ENCODE results near the gene SGCD. TPM values are rescaled to one million over a fixed set of nuclear protein-coding genes. Genes with fewer than 3 reads are reported as not detected.

The SGCD gene
- total RNA-seq, 2 experiments from 2014 or later = not detected

GRCh38 chr5:156522651-156523529 lies 195.9 kb downstream of the SGCD start:
- Mint-ChIP-seq H3K4me3 (no peak overlapping the region), H3K4me1 (no peaks in the 10 kb centered on the region), H3K36me3 (peaks cover 2% of the 10 kb centered on the region), H3K27me3 (peaks cover 9% of the 10 kb centered on the region), H3K27ac (no peak overlapping the region), H3K9me3 (peaks cover 20% of the 10 kb centered on the region)
- no peak for DNase-seq

DNA sequence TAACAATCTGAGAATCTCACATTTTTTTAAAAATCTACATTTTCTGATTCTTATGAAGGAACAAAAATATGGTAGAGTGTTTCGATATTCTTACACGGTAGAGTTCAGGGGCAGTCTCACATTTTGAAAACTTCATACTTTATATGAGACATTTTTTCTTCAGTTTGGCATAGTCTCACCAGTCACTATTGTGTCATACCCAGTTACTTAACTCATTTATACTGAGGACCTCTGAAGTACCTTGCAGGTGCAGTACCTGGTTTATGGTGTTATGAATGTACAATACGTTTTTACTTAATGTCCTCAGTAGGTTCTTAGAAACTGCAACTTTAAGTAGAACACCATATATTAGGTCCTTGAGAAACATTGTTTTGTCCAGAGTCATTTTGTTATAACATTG lies 196.6 kb downstream of the SGCD start:
- H3K4me3 Mint-ChIP-seq = no peak overlapping the region
- no peaks in the 10 kb centered on the region for H3K4me1 Mint-ChIP-seq
- H3K27ac Mint-ChIP-seq = no peak overlapping the region
- peaks cover 13% of the 10 kb centered on the region for H3K9me3 Mint-ChIP-seq
- DNase-seq = no peak
- H3K27me3 Mint-ChIP-seq = peaks cover 6% of the 10 kb centered on the region
- H3K36me3 Mint-ChIP-seq = no peaks in the 10 kb centered on the region

DNA sequence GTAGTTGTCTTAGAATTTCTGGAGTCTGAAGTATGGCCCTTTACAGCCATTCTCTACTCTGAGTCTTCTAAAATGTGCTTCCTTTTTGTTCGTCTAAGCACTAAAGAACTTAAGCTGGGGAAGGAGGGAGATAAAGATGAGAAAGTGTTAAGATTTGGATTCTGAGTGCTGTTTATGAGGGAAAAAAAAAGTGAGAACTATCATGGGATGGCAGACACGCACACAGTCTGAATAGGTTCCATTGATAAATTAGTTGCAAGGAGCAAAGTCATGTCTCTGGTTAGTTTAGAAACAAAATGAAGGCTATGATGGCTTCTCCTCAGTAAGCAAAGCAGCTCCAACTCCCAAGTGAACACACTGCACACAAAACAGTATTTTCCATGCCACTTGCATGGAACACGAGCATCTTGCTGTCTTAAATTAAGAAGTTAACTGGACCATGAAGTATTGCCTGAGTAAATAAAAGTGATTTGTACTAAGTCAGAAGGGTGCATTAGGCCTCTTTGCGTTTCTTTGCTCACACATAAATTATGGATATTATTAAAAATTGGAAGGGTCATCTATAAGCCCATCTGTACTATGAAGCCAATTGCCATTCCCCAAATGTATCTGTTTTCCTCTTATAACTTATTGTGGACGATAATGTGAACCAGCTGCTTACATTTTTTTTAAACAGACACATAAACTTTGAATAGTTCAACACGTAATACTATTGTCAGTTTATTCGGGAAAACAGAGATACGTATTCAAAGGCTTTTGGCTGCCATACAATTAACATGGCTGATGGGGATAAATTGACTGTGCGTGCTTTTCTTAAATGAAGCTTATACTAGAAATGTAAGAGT lies 199.3 kb downstream of the SGCD start:
- Mint-ChIP-seq H3K27ac (no peak overlapping the region), H3K4me1 (no peaks in the 10 kb centered on the region), H3K27me3 (peaks cover 5% of the 10 kb centered on the region), H3K4me3 (no peak overlapping the region), H3K9me3 (peaks cover 4% of the 10 kb centered on the region), H3K36me3 (no peaks in the 10 kb centered on the region)
- no peak for DNase-seq

GRCh38 chr5:156527611-156528010 lies 200.6 kb downstream of the SGCD start:
- Mint-ChIP-seq H3K4me1 (no peaks in the 10 kb centered on the region), H3K27me3 (peaks cover 5% of the 10 kb centered on the region), H3K9me3 (no peaks in the 10 kb centered on the region), H3K27ac (no peak overlapping the region), H3K36me3 (no peaks in the 10 kb centered on the region), H3K4me3 (no peak overlapping the region)
- DNase-seq = no peak

- no peaks in the 10 kb centered on the region for H3K36me3 Mint-ChIP-seq
- H3K27me3 Mint-ChIP-seq = peaks cover 5% of the 10 kb centered on the region
- no peak overlapping the region for H3K27ac Mint-ChIP-seq
- H3K4me3 Mint-ChIP-seq = no peak overlapping the region
- DNase-seq = no peak
- H3K4me1 Mint-ChIP-seq = no peaks in the 10 kb centered on the region
- H3K9me3 Mint-ChIP-seq = no peaks in the 10 kb centered on the region
These were observed 201.7 kb downstream of the SGCD start for GRCh38 chr5:156528673-156529072.

DNA sequence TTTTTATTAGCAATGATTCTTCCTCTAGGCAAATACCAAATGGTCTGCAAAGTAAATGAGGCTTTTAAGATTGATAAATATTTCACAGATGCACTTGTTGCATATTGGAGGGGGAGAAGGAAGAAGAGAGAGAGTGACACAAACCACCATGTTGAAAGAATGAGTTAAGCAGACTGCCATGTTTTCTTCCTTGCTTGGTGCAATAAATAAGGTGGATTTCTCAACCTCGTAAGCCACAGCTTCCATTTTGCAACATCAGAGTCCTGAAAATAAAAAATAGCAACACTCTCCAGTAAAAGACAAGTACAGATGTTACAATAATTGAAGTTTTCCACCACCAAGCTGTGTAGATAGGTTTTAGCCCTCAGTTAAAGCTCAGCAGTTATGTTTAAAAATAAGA lies 202.9 kb downstream of the SGCD start:
- Mint-ChIP-seq H3K9me3 (no peaks in the 10 kb centered on the region), H3K27me3 (peaks cover 5% of the 10 kb centered on the region), H3K36me3 (no peaks in the 10 kb centered on the region), H3K4me3 (no peak overlapping the region), H3K27ac (no peak overlapping the region), H3K4me1 (no peaks in the 10 kb centered on the region)
- DNase-seq = no peak

DNA sequence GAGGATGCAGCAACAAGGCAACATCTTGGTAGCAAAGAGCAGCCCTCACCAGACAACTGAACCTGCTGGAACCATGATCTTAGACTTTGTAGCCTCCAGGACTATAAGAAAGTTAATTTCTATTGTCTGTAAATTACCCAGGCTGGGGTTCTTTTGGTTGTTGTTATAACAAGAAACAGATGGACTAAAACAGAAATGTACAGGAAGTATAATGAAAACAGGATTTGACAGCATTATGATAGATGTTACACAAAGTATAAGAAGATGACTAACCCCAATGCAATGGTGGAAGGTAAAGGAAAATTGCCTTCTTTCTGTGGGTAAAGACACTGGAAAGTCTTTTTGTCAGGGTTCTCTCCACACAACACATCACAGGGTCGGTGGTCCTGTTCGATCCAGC lies 204.2 kb downstream of the SGCD start:
- Mint-ChIP-seq H3K27me3 (peaks cover 5% of the 10 kb centered on the region), H3K9me3 (no peaks in the 10 kb centered on the region), H3K4me3 (no peak overlapping the region), H3K27ac (no peak overlapping the region), H3K4me1 (no peaks in the 10 kb centered on the region), H3K36me3 (no peaks in the 10 kb centered on the region)
- no peak for DNase-seq

DNA sequence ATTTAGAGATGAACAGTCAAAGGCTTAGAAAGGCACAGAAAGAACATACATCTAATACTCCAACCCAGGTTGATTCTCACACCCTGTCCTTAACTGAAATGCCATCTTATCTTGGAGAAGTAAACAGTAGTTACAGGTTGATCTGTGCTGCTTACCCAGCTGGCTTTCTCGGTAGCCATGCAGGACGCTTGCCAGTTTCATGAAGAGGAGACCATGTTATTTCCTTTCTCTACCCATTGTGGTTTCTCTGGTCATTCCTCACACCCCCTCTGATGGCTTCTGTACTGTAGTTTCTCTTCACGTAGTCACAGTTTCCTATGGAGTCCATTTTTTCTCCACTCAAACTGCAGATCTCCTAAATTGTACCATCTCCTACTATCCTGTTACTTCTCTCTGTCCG lies 206.0 kb downstream of the SGCD start:
- no peaks in the 10 kb centered on the region for H3K4me1 Mint-ChIP-seq
- no peak overlapping the region for H3K4me3 Mint-ChIP-seq
- DNase-seq = no peak
- H3K27me3 Mint-ChIP-seq = peaks cover 10% of the 10 kb centered on the region
- H3K27ac Mint-ChIP-seq = no peak overlapping the region
- no peaks in the 10 kb centered on the region for H3K36me3 Mint-ChIP-seq
- no peaks in the 10 kb centered on the region for H3K9me3 Mint-ChIP-seq

GRCh38 chr5:156534085-156534484 lies 207.1 kb downstream of the SGCD start:
- Mint-ChIP-seq H3K4me3 (no peak overlapping the region), H3K36me3 (no peaks in the 10 kb centered on the region), H3K27ac (no peak overlapping the region), H3K4me1 (no peaks in the 10 kb centered on the region), H3K27me3 (peaks cover 15% of the 10 kb centered on the region), H3K9me3 (no peaks in the 10 kb centered on the region)
- no peak for DNase-seq

DNA sequence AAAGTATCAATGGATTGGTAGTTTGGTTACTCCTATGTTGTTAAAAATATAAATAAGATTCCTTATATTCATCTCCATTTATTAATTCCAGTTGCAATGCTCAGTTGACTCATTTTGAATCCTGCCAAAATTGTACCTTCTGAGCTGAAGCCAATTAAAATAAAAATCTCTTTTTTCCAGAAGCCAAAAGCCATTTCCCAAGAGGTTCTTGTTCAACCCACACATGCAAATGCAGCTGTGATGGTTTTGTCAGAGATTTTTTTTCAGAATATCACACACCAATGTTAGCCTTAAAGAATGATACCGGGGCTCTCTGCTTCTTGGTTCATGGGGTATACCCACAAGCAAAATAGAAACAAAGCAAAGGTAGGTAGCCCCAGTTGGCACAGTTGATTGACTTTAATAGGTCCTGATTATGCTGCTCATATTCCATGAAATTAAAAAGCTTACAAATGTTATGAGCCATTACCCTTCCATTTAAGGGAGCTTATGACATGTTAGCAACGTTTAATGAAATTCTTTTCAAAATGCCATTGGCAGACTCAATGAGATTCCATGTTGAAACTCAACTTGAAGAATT lies 208.0 kb downstream of the SGCD start:
- H3K27me3 Mint-ChIP-seq = peaks cover 15% of the 10 kb centered on the region
- H3K4me3 Mint-ChIP-seq = no peak overlapping the region
- DNase-seq = no peak
- H3K4me1 Mint-ChIP-seq = no peaks in the 10 kb centered on the region
- no peaks in the 10 kb centered on the region for H3K9me3 Mint-ChIP-seq
- no peaks in the 10 kb centered on the region for H3K36me3 Mint-ChIP-seq
- H3K27ac Mint-ChIP-seq = no peak overlapping the region

- peaks cover 19% of the 10 kb centered on the region for H3K27me3 Mint-ChIP-seq
- DNase-seq = no peak
- no peaks in the 10 kb centered on the region for H3K4me1 Mint-ChIP-seq
- H3K4me3 Mint-ChIP-seq = no peak overlapping the region
- H3K36me3 Mint-ChIP-seq = no peaks in the 10 kb centered on the region
- no peaks in the 10 kb centered on the region for H3K9me3 Mint-ChIP-seq
- no peak overlapping the region for H3K27ac Mint-ChIP-seq
These were observed 213.5 kb downstream of the SGCD start for GRCh38 chr5:156540491-156540890.

DNA sequence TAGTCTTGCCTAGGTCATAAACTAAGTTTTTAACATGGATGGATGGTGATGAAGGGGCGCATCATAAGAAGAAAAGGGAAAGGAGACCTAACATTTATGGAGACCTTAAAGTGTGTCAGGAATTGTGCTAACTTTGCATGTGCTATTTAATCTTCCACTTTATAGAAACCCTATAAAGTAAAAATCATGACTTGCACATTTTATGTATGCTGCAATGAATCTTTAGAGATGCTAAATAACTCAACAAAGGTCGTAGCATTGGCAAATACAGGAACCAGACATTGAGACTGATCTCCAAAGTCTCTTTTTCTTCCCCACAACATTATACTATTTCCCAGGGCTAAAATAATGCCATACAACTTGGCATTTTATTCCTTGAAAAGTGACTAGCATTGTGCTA lies 214.6 kb downstream of the SGCD start:
- Mint-ChIP-seq H3K4me3 (no peak overlapping the region), H3K9me3 (no peaks in the 10 kb centered on the region), H3K27me3 (peaks cover 15% of the 10 kb centered on the region), H3K27ac (no peak overlapping the region), H3K4me1 (no peaks in the 10 kb centered on the region), H3K36me3 (no peaks in the 10 kb centered on the region)
- no peak for DNase-seq

- Mint-ChIP-seq H3K27ac (no peak overlapping the region), H3K4me1 (no peaks in the 10 kb centered on the region)
These were observed 216.6 kb downstream of the SGCD start for GRCh38 chr5:156543348-156544145.

GRCh38 chr5:156552855-156553358 lies 225.9 kb downstream of the SGCD start:
- H3K9me3 Mint-ChIP-seq = no peaks in the 10 kb centered on the region
- H3K4me3 Mint-ChIP-seq = no peak overlapping the region
- no peaks in the 10 kb centered on the region for H3K4me1 Mint-ChIP-seq
- no peaks in the 10 kb centered on the region for H3K36me3 Mint-ChIP-seq
- DNase-seq = no peak
- no peak overlapping the region for H3K27ac Mint-ChIP-seq
- H3K27me3 Mint-ChIP-seq = peaks cover 11% of the 10 kb centered on the region

More at GRCh38 chr5:156543348-156544145, 216.6 kb downstream of the SGCD start:
- Mint-ChIP-seq H3K9me3 (no peaks in the 10 kb centered on the region), H3K27me3 (peaks cover 5% of the 10 kb centered on the region), H3K4me3 (no peak overlapping the region), H3K36me3 (no peaks in the 10 kb centered on the region)
- DNase-seq = no peak

Data from activated naive CD8-positive, alpha-beta T cell treated with anti-CD3 and anti-CD28 coated beads for 36 hours (primary cell).